K562 (cell line): Measurements from ENCODE around the gene GPRC5A. TPM values are rescaled to one million over a fixed set of nuclear protein-coding genes. Genes with fewer than 3 reads are reported as not detected.

Source experiments
- ATAC-seq: fragments of 200-7000 bp; cut with Tn5 transposase; 3 replicates; pipeline ENCODE4 v1.9.1; 2020; ENCODE audit warnings: moderate library complexity
- BruUV-seq: library from RNA; stranded (reverse); fragments of 400-500 nt; replicated peaks from 2 replicates; lab custom pipeline; 2021; lab: Mats Ljungman, UMichigan
- CTCF ChIA-PET: fragments of 300-600 bp; formaldehyde crosslinking; extraction: SDS; loops from one replicate; lab custom pipeline; 2021; ENCODE audit warnings: low intra/inter-chr PET ratio; lab: Yijun Ruan, JAX
- POLR2A ChIA-PET: fragments of 300-600, 350-650 bp; sonication (Branson Sonifier 250); formaldehyde crosslinking; extraction: SDS; loops from one replicate; lab custom pipeline; 2021; ENCODE audit warnings: antibody characterized with exemption, inconsistent platforms; lab: Yijun Ruan, JAX
- DNase-seq, 4 experiments: peaks; one replicate each; pipeline versions ENCODE4 v3.0.0 to v3.0.0-alpha.2; 2011 to 2018; ENCODE audit warnings: low spot score in 3 of 4, mixed read lengths in 3 of 4; ENCODE audit errors: extremely low read depth in 1 of 4
- FAIRE-seq: peaks from 2 replicates; lab custom pipeline; 2011; peaks lifted over from hg19 to GRCh38; lab: Jason Lieb, UNC
- H2AFZ ChIP-seq: 2 replicates; pipeline ENCODE4 v1.6.0; 2011; ENCODE audit warnings: low read depth, low read length, control low read depth, inconsistent platforms
- H3K27ac ChIP-seq: fragments of 200-600 bp; 3 replicates; pipeline ENCODE4 v1.8.0; 2011; ENCODE audit warnings: low read depth, mild to moderate bottlenecking, control low read depth, inconsistent platforms, low read length, moderate library complexity, mixed read lengths; ENCODE audit errors: extremely low read depth
- H3K27me3 ChIP-seq, 2 experiments: fragments of 300-600 bp in 1 of 2; 2 replicates in 1 of 2; 3 replicates in 1 of 2; pipeline versions ENCODE4 v1.6.0 to v1.8.0; 2011; ENCODE audit warnings: inconsistent platforms in 2 of 2, low read length in 2 of 2, mild to moderate bottlenecking in 1 of 2, mixed read lengths in 1 of 2, moderate library complexity in 1 of 2; ENCODE audit not compliant: control insufficient read depth in 2 of 2, insufficient read depth in 2 of 2
- H3K36me3 ChIP-seq: fragments of 300-600 bp; 3 replicates; pipeline ENCODE4 v1.8.0; 2011; ENCODE audit warnings: mild to moderate bottlenecking, low read length, inconsistent platforms; ENCODE audit not compliant: control insufficient read depth, insufficient read depth
- H3K4me1 ChIP-seq, 2 experiments: fragments of 200-600 bp in 1 of 2; replicated peaks in 1 of 2; 2 replicates in 1 of 2; 3 replicates in 1 of 2; pipeline versions ENCODE4 v1.5.1 to v1.8.0; 2011; ENCODE audit warnings: inconsistent platforms in 2 of 2, low read length in 2 of 2, mild to moderate bottlenecking in 1 of 2, mixed read lengths in 1 of 2, moderate library complexity in 1 of 2; ENCODE audit not compliant: control insufficient read depth in 2 of 2, insufficient read depth in 2 of 2
- H3K4me2 ChIP-seq: 2 replicates; pipeline ENCODE4 v1.6.1; 2011; ENCODE audit warnings: low read length, control low read depth, inconsistent platforms, mixed read lengths; ENCODE audit not compliant: insufficient read depth
- H3K4me3 ChIP-seq: fragments of 200-600 bp; sonication (generic), shearing (Covaris generic); 2 replicates; pipeline ENCODE4 v1.5.1; 2016; ENCODE audit warnings: control low read depth, inconsistent platforms
- H3K79me2 ChIP-seq: fragments of 200-600 bp; 3 replicates; pipeline ENCODE4 v1.8.0; 2011; ENCODE audit warnings: low read length, inconsistent platforms; ENCODE audit not compliant: control insufficient read depth, insufficient read depth
- H3K9ac ChIP-seq, 2 experiments: 2 replicates each; pipeline versions ENCODE4 v1.6.0 to v1.6.1; 2011; ENCODE audit warnings: low read depth in 2 of 2, low read length in 2 of 2, control low read depth in 1 of 2, inconsistent platforms in 1 of 2, mild to moderate bottlenecking in 1 of 2, mixed read lengths in 1 of 2; ENCODE audit not compliant: insufficient read depth in 1 of 2
- H3K9me1 ChIP-seq: one replicate; pipeline ENCODE4 v1.6.0; 2011; ENCODE audit warnings: inconsistent platforms, mild to moderate bottlenecking, low read length, moderate library complexity; ENCODE audit not compliant: control insufficient read depth, insufficient read depth
- H3K9me3 ChIP-seq: replicated peaks from 2 replicates; pipeline ENCODE4 v1.5.1; 2011; ENCODE audit warnings: low read depth, low read length, inconsistent platforms; ENCODE audit not compliant: control insufficient read depth, insufficient read depth
- H4K20me1 ChIP-seq: replicated peaks from 2 replicates; pipeline ENCODE4 v1.6.1; 2011; ENCODE audit warnings: low read length, inconsistent platforms, mixed read lengths; ENCODE audit not compliant: control insufficient read depth, insufficient read depth
- GTF2E2 ChIP-seq: fragments of 200-800 bp; sonication (Bioruptor generic); IDR thresholded peaks from 2 replicates; pipeline ENCODE4 v1.6.1; 2016; ENCODE audit warnings: missing genetic modification characterization, missing compliant biosample characterization
- MTA1 ChIP-seq: fragments of 450-650 bp; IDR thresholded peaks from 2 replicates; pipeline ENCODE4 v1.6.1; 2017; ENCODE audit warnings: borderline replicate concordance
- NONO ChIP-seq, 2 experiments: fragments of 200-400 bp in 1 of 2; fragments of 450-650 bp in 1 of 2; formaldehyde crosslinking in 1 of 2; IDR thresholded peaks; 2 replicates each; pipeline ENCODE4 v1.6.1; 2017; ENCODE audit warnings: low read depth in 2 of 2, mild to moderate bottlenecking in 2 of 2, moderate library complexity in 2 of 2, low read length in 1 of 2
- PTBP1 ChIP-seq: fragments of 200-400 bp; formaldehyde crosslinking; IDR thresholded peaks from 2 replicates; pipeline ENCODE4 v1.6.1; 2017; ENCODE audit warnings: low read depth, low read length
- SMC3 ChIP-seq: conservative IDR thresholded peaks from 2 replicates; pipeline ENCODE4 v1.6.1; 2011; ENCODE audit warnings: low read depth, low read length, improper control_type of control experiment; ENCODE audit not compliant: insufficient read depth
- SNRNP70 ChIP-seq: fragments of 200-400 bp; formaldehyde crosslinking; optimal IDR thresholded peaks from 2 replicates; pipeline ENCODE3; 2017; ENCODE audit warnings: low read depth, low read length
- TARDBP ChIP-seq: fragments of 450-650 bp; IDR thresholded peaks from 2 replicates; pipeline ENCODE4 v1.6.1; 2016
- USF2 ChIP-seq: sonication (generic); formaldehyde crosslinking; IDR thresholded peaks from 2 replicates; pipeline ENCODE4 v1.5.0; 2020; ENCODE audit warnings: missing genetic modification reagents
- XRCC4 ChIP-seq: IDR thresholded peaks from one replicate; pipeline ENCODE4 v1.6.1; 2011; ENCODE audit not compliant: insufficient read depth, insufficient read length; ENCODE audit errors: extremely low read depth
- ZNF76 ChIP-seq: fragments of 250-450 bp; sonication (Bioruptor Pico); IDR thresholded peaks from 2 replicates; pipeline ENCODE4 v1.4.0; 2020; ENCODE audit warnings: mild to moderate bottlenecking, moderate library complexity, borderline replicate concordance
- ZNF79 ChIP-seq: fragments of 250-450 bp; sonication (Bioruptor Pico); IDR thresholded peaks from 2 replicates; pipeline ENCODE4 v1.4.0; 2020; ENCODE audit warnings: low read depth, mild to moderate bottlenecking, moderate library complexity
- WGBS: fragments of 100-300 bp; shearing (Covaris generic); methylation state at CpG from one replicate; pipeline ENCODE4 v1.1.6; 2016; ENCODE audit warnings: low coverage, mixed read lengths; ENCODE audit not compliant: insufficient coverage; ENCODE audit errors: missing lambda C conversion rate; 5-methylcytosine and 5-hydroxymethylcytosine counted together
- in situ Hi-C: fragments of 300-500 bp; cut with MboI; formaldehyde crosslinking; loops from 4 replicates; pipeline ENCODE4 v1.15.0; 2018; ENCODE audit warnings: inconsistent platforms, mixed read lengths
- intact Hi-C: fragments of 100-400 bp; cut with micrococcal nuclease; formaldehyde crosslinking; loops from 2 replicates; pipeline ENCODE4 v1.14.2; 2022
- polyA plus RNA-seq, 8 experiments: library from polyadenylated mRNA; depleted of rRNA in 4 of 8; stranded (reverse) in 5 of 8; unstranded in 3 of 8; fragments of >200 nt; fragmentation: Nextera tagmentation in 2 of 8; fragmentation: Illumina TruSeq in 1 of 8; extraction: Ambion mirVana in 2 of 8; extraction: Trizol in 1 of 8; gene quantifications; 2 replicates each; pipeline versions ENCODE4 v1.2.1 to v1.2.3, GENCODE V29; 2011 to 2014; ENCODE audit warnings: inconsistent platforms in 1 of 8, missing spikeins in 1 of 8
- total RNA-seq, 7 experiments: library from RNA; depleted of rRNA in 6 of 7; stranded (reverse); fragments of >200 nt in 6 of 7; fragmentation: Illumina TruSeq in 2 of 7; extraction: Trizol in 2 of 7; gene quantifications; 2 replicates each; pipeline versions ENCODE4 v1.2.1 to v1.2.3, GENCODE V29; 2011 to 2021; ENCODE audit warnings: low replicate concordance in 1 of 7
- TF ChIP-seq, protein P1 (sequence below): fragments of 250-450 bp; sonication (Bioruptor Pico); IDR thresholded peaks from 2 replicates; pipeline ENCODE4 v1.5.0; 2020; ENCODE audit warnings: mild to moderate bottlenecking, borderline replicate concordance

The GPRC5A gene
- total and polyA plus RNA-seq, 9 of the 15 experiments (the other 6 are each of a cell fraction or from before 2014, with no cell fraction given) = 0.01 to 0.64 (median 0.08) TPM; not detected in 6

DNA sequence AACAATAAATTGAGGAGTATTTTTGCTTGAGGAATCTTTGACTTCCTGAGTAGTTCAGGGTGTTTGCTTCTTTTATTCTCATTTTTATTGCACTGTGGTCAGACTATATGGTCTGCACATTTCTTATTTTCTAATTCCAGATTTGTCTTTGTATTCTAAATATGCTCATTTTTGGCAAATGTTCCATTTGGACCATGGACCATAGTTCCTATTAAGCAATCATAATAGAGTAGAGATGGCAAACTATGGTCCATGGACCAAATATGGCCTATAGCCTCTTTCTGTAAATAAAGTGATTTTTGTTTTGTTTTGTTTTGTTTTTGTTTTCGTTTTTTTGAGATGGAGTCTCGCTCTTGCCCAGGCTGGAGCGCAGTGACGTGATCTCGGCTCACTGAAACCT lies 2.1 kb downstream of the GPRC5A start:
- POLR2A ChIA-PET = no interaction called here
- Histone ChIP-seq H3K4me3 (no peak overlapping the region), H4K20me1 (no peaks in the 10 kb centered on the region), H3K27ac (no peak overlapping the region), H3K36me3 (no peaks in the 10 kb centered on the region), H3K9me1 (no peaks in the 10 kb centered on the region), H3K4me2 (no peak overlapping the region), H3K9me3 (no peaks in the 10 kb centered on the region), H3K79me2 (no peaks in the 10 kb centered on the region), H3K9ac (no peak overlapping the region), H3K27me3 (peaks cover 18 to 33% of the 10 kb centered on the region in 2 experiments), H2AFZ (no peak overlapping the region), H3K4me1 (peaks cover 5 to 12% of the 10 kb centered on the region in 2 experiments; a peak in 4 of 5 replicates)
- 2% methylated on average over 5 of the region's 5 CpGs for WGBS
- in situ Hi-C loops (no loop called here), intact Hi-C loops (no loop called here)
- ATAC-seq (no peak), DNase-seq (no peak), FAIRE-seq (no peak)
- BruUV-seq = no TSS peak
- no peak for TF ChIP-seq MTA1
- TF ChIP-seq PTBP1 = no peak
- no peak for TF ChIP-seq TARDBP
- TF ChIP-seq ZNF79 (CRISPR knock-in tag) = no peak
- TF ChIP-seq, protein P1, sequence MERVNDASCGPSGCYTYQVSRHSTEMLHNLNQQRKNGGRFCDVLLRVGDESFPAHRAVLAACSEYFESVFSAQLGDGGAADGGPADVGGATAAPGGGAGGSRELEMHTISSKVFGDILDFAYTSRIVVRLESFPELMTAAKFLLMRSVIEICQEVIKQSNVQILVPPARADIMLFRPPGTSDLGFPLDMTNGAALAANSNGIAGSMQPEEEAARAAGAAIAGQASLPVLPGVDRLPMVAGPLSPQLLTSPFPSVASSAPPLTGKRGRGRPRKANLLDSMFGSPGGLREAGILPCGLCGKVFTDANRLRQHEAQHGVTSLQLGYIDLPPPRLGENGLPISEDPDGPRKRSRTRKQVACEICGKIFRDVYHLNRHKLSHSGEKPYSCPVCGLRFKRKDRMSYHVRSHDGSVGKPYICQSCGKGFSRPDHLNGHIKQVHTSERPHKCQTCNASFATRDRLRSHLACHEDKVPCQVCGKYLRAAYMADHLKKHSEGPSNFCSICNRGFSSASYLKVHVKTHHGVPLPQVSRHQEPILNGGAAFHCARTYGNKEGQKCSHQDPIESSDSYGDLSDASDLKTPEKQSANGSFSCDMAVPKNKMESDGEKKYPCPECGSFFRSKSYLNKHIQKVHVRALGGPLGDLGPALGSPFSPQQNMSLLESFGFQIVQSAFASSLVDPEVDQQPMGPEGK = no peak
- TF ChIP-seq NONO (IDR thresholded peaks at IDR 0.05; ENCODE audit: low read depth in 2 of 2, low read length in 1 of 2) = no peak
- TF ChIP-seq XRCC4 = no peak
- TF ChIP-seq ZNF76 (CRISPR knock-in tag) = no peak
- TF ChIP-seq SNRNP70 = no peak
- no peak for TF ChIP-seq GTF2E2
- no peak for TF ChIP-seq SMC3
- TF ChIP-seq USF2 (CRISPR knock-in tag) = no peak
- CTCF ChIA-PET = no interaction called here
